Mucosa of stomach (tissue), 1 donor: Measurements from ENCODE around the gene ACTR3.

Experiments
- H3K27me3 ChIP-seq: one replicate; pipeline ENCODE4 v1.7.0; 2013; ENCODE audit warnings: mild to moderate bottlenecking, low read length; ENCODE audit not compliant: control insufficient read depth, insufficient read depth
- H3K36me3 ChIP-seq: one replicate; pipeline ENCODE4 v1.7.0; 2013; ENCODE audit warnings: low read length; ENCODE audit not compliant: control insufficient read depth, insufficient read depth
- H3K4me1 ChIP-seq: one replicate; pipeline ENCODE4 v1.7.0; 2013; ENCODE audit warnings: mild to moderate bottlenecking, low read length; ENCODE audit not compliant: control insufficient read depth, insufficient read depth
- H3K4me3 ChIP-seq: one replicate; pipeline ENCODE4 v1.7.0; 2013; ENCODE audit warnings: low read length
- H3K9ac ChIP-seq: one replicate; pipeline ENCODE4 v1.7.0; 2013; ENCODE audit warnings: mild to moderate bottlenecking, low read length, moderate library complexity
- H3K9me3 ChIP-seq: one replicate; pipeline ENCODE4 v1.7.0; 2013; ENCODE audit warnings: mild to moderate bottlenecking, low read length, moderate library complexity; ENCODE audit not compliant: control insufficient read depth
- donor health status: Pancreatic carcinoma.

ACTR3 gene

DNA sequence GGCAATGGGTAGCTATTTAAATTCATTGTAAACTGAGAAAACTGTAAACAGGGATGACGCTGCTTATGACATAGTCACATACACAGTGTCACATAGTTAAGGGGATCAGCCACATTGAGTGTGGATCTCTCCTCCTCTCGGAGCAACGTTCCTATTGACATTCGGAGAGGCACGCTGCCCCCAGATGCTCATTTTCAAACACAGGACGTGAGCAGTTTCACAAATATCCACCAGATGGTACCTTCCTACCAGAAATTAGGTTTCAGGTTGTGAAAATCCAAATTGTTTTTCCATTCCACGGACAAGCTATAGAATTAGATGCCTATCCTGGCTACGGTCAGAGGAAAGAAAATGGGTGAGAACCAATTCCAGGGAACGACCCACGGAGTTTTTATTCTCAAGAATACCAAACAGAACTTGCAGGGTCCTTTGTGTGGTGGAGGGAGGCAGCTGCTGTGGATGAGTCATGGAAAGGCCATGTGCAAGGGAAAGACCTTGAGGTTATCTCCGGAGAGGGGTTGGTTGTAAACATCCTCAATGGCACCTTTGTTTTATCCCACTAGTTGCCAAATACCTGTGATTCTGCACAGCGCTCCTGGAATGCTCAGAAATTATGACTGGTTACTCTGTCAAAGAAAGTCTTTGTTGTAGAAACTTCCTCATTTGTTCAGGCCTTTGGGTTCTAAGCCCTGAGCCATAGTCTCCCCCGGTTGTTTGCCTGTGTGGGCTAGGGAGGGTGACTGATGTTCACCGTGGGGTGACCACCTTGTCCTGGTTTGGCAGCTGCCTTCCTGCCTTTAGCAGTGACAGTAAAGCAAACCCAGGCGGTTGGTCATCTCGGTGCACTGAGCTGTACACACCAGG lies 88.0 kb downstream of the ACTR3 start:
- Histone ChIP-seq H3K4me1 (no peaks in the 10 kb centered on the region), H3K36me3 (no peaks in the 10 kb centered on the region), H3K9ac (no peak overlapping the region), H3K9me3 (no peaks in the 10 kb centered on the region), H3K27me3 (no peaks in the 10 kb centered on the region), H3K4me3 (no peak overlapping the region)

DNA sequence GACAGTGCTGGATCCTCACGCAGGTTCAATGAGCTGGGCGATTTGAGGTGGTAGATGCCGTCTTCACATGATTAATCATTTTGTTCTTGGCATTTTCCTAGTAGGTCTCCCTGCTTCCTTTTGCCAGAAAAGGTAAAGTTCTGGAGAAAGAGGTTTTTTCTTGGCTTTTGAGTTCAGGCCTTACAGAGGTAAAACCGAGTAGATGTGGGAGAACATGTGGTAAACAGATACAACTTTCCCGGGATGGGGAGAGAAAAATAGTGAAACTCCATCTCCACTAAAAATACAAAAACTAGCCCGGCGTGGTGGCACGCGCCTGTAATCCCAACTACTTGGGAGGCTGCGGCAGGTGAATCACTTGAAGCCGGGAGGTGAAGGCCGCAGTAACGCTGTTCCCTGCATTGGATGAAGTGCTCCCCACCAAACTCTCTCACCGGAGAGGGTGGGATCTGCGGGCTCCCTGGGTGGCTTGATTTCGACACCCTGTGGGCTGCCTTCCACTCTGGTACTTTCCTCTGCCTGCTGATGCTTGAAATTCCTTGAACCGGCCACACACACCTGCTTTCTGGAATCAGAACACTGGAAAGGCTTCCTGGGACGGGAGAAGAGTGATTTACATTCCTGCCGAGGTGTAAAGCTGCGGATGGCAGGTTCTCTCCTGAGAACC lies 88.8 kb downstream of the ACTR3 start:
- H3K4me1 ChIP-seq, result no peaks in the 10 kb centered on the region
- H3K36me3 ChIP-seq, result no peaks in the 10 kb centered on the region
- H3K4me3 ChIP-seq, result no peak overlapping the region
- no peaks in the 10 kb centered on the region for H3K27me3 ChIP-seq
- no peak overlapping the region for H3K9ac ChIP-seq
- no peaks in the 10 kb centered on the region for H3K9me3 ChIP-seq

DNA sequence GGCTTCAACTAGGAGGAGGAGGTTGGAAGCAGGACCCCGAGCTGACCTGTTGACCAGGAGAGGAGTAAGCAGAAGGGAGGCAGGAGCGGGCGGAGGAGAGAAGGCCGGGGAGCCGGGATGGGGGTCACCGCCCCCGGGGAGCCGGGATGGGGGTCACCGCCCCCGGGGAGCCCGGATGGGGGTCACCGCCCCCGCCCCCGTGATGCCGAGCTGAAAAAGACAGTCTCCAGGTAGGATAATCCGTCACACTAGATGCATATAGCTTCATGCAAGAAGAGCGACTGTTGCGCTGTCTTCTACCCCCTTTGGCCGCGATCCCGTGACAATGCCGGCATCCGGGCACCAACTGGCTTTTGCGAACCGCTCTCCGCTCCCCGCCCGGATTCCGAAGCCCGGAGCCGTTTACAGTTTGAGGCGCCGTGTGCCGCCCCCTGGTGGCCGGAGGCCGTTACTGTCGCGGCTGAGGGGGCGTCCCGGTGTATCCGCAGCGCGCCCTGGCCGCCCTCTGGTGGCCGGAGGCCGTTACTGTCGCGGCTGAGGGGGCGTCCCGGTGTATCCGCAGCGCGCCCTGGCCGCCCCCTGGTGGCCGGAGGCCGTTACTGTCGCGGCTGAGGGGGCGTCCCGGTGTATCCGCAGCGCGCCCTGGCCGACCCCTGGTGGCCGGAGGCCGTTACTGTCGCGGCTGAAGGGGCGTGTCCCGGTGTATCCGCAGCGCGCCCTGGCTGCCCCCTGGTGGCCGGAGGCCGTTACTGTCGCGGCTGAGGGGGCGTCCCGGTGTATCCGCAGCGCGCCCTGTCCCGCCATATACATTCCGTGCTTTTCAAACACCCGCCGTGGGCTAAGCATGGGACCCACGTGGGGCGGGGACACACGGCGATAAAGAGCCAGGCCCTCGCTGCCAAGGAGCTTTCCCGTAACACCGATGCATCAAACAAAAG lies 89.6 kb downstream of the ACTR3 start:
- Histone ChIP-seq H3K4me1 (no peaks in the 10 kb centered on the region), H3K9ac (no peak overlapping the region), H3K36me3 (no peaks in the 10 kb centered on the region), H3K27me3 (no peaks in the 10 kb centered on the region), H3K9me3 (no peaks in the 10 kb centered on the region), H3K4me3 (no peak overlapping the region)

DNA sequence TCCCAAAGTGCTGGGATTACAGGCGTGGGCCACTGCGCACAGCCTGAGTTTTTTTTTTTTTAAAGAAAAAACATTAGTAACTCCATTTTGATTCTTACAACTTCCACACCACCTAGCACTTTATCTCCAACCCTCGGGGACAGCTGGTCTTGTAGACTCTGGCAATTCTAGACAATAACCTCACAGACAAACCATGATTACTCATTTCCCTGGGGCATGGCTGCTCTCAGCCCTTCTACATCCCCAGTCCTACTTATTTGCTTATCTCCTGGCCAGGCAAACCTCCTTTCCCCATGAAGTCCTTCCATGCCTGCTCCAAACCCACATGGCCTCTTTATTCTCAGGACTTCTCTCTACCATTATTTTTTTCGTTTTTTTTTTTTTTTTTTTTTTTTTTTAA lies 91.1 kb downstream of the ACTR3 start:
- Histone ChIP-seq H3K9me3 (no peaks in the 10 kb centered on the region), H3K9ac (no peak overlapping the region), H3K4me3 (no peak overlapping the region), H3K4me1 (no peaks in the 10 kb centered on the region), H3K36me3 (no peaks in the 10 kb centered on the region), H3K27me3 (no peaks in the 10 kb centered on the region)

DNA sequence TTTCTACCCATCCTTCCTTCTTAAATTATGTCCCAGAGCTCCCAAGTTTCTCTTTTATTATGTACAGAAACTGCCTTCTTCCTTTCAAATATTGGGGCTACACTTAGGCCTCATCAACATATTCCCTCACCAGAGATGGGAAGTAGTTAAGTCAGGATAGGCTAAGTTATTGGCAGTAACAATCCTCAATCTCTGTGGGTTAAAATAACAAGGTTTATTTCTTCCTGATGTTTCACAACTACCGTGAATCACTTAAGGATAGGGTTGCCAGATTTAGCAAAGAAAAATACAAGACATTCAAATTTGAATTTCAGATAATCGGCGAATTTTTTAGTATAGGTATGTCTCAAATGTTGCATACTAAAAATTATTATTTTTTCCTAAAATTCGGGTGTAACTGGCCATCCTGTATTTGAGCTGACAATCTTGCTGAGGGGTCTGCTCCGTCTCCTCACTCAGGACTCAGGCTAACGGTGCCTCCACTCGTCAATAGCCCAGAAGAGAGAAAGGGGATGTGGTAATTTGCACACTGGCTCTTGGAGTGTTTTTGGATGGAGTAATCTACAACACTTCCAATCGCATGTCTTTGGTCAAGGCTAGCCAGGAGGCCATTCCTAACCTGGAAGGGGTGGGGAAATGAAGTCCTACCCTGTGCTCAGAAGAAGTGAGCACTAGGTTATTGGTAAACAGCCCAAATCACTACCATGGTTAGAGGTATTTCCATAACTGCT lies 91.7 kb downstream of the ACTR3 start:
- no peaks in the 10 kb centered on the region for H3K9me3 ChIP-seq
- no peaks in the 10 kb centered on the region for H3K4me1 ChIP-seq
- H3K27me3 ChIP-seq, result no peaks in the 10 kb centered on the region
- H3K9ac ChIP-seq, result no peak overlapping the region
- H3K4me3 ChIP-seq, result no peak overlapping the region
- no peaks in the 10 kb centered on the region for H3K36me3 ChIP-seq

DNA sequence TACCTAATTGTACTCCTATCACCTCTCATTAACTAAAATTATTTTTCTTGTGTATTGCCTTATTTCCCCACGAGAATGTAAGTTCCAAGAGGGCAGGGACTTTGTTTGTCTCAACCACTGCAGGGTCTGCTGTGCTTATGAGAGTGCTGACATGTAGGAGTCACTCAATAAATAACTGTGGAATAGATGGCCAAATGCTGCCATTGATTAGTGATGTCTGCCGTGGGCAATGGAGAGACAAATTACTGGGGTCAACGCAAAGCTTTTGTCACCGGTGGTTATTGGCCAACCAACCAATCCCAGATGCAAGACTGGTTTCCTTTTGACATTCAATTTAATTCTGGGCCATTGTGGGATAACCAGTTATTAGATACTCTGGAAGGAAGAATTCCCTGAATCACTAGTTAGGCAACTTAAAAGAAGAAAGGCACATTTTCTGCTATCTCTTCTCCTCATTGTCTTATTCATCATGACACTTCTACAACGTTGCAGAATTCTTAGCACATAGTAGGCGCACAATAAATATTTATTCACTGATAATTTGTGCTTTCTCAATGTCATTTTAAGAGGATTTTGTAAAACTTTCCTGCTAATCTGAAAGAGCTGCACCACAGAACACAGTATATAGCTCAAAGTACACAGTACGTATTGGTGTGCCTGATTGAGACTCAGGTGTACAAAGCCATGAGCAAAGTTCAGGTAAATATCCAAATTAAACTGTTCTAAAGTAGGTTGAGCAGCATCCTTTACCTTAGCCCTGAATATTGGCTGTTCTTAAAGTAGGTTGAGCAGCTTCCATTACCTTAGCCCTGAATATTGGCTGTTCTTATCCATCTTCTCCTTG lies 95.9 kb downstream of the ACTR3 start:
- Histone ChIP-seq H3K9ac (no peak overlapping the region), H3K4me1 (no peaks in the 10 kb centered on the region), H3K36me3 (no peaks in the 10 kb centered on the region), H3K4me3 (no peak overlapping the region), H3K9me3 (no peaks in the 10 kb centered on the region), H3K27me3 (no peaks in the 10 kb centered on the region)

DNA sequence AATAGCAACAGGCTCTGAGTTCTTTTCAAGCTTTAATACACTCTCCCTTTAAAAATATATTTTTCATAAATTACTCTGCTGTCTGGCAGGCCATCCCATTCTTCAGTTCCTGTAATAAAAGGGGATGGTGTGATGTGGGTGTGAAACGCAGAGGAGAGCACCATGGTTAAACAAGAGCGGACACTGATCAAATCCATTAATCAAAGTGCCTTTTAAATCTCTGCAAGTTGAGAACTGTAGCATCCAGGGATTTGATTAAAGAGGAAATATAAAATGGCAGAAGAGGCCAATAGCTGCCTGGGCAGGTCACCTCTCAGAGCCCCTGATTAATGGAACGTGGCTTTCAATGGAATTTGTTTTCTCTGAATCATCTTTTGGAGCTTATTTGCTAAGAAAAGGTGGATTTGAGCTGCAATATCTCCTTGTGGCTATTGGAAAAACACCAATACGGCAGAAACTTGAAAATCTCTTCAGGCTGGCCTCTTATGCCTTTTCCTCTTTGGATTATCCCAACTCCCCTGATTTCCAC lies 96.9 kb downstream of the ACTR3 start:
- H3K9ac ChIP-seq, result no peak overlapping the region
- H3K4me3 ChIP-seq, result no peak overlapping the region
- no peaks in the 10 kb centered on the region for H3K36me3 ChIP-seq
- no peaks in the 10 kb centered on the region for H3K9me3 ChIP-seq
- H3K27me3 ChIP-seq, result no peaks in the 10 kb centered on the region
- no peaks in the 10 kb centered on the region for H3K4me1 ChIP-seq

DNA sequence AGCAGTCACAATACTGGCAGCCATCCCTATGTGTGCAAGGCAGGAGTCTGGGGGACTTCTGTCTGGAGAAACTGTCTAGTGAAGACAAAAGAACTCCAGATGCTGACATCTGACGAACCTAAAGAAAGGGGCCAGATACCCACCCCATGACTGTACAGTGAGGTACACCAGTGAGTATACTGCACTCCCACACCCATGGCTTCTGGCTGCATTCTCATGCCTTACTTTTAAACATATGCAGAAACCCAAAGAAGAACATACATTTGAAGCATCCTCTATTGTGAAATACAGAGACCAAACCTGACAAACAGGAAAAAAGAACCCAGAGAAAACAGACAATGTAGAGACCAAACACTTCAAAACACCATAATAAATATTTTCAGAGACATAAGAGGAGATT lies 102.2 kb downstream of the ACTR3 start:
- H3K9ac ChIP-seq, result no peak overlapping the region
- H3K9me3 ChIP-seq, result no peaks in the 10 kb centered on the region
- H3K4me3 ChIP-seq, result no peak overlapping the region
- no peaks in the 10 kb centered on the region for H3K4me1 ChIP-seq
- H3K36me3 ChIP-seq, result no peaks in the 10 kb centered on the region
- H3K27me3 ChIP-seq, result no peaks in the 10 kb centered on the region

DNA sequence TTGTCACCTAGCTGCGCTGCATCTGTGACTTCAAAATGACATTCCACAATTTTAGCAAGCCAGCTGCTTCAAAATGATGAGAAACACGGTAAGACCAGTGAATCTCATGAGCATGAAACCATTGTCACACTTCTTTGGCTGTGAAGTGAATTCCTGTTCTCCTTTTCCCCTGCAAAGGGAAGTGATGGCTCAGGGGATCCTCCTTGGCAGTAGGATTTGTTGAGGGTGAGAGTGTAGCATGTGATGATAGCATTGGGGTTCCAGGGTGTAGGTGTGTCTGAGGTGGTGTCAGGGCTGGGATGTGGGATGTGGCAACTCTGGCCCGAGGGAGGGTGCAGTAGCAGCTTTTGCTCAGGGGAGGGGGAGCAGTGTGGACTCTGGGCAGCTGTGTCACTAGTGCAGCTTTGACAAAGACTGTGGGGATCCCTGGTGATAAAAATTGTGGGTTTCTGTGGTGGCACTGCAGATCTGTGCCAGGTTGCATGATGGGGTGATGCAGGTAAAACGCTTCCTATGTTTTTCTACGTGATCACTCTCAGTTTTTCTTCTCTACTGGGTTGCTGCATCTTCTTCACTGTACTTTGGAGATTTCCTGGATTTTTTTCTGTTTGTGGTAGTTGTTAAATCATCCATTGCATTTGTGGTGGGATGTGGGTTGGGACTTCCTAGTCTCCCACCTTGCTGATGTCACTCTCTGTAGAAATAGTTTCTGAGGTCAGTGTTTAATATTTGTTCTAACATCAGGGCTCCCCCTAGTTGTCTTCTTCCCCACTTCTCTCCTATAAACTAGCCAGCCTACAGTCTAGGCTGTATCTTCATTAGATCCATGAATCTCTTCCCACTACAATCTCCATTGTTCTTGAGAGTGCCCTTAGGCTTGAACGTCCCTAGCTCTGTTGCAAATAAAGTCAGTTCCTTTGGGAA lies 107.0 kb downstream of the ACTR3 start:
- H3K36me3 ChIP-seq, result no peaks in the 10 kb centered on the region
- no peaks in the 10 kb centered on the region for H3K27me3 ChIP-seq
- no peak overlapping the region for H3K9ac ChIP-seq
- no peaks in the 10 kb centered on the region for H3K4me1 ChIP-seq
- no peaks in the 10 kb centered on the region for H3K9me3 ChIP-seq
- H3K4me3 ChIP-seq, result no peak overlapping the region

DNA sequence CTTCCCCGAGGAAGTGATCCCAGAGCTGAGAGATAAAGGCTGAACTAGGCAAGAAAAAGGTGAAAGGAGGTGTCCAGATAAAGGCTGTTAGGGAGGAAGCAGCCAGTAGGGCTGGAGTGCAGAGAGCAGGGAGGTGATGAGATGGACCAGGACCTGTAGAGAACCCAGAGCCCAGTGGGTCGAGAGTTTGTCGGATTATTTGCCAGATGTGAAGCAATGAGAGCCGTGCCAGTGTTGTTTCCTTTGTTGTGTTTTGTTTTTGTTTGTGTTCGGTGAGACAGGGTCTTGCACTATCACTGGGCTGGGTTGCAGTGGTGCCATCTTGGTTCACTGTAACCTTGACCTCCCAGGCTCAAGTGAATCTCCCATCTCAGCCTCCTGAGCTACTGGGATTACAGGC lies 111.3 kb downstream of the ACTR3 start:
- no peaks in the 10 kb centered on the region for H3K27me3 ChIP-seq
- no peak overlapping the region for H3K4me3 ChIP-seq
- no peaks in the 10 kb centered on the region for H3K9me3 ChIP-seq
- H3K9ac ChIP-seq, result no peak overlapping the region
- H3K36me3 ChIP-seq, result no peaks in the 10 kb centered on the region
- H3K4me1 ChIP-seq, result no peaks in the 10 kb centered on the region
